ENCODE data around the gene PRIMA1.

- TF ChIP-seq CTCF (IDR thresholded peaks at IDR 0.05) (no peak), POLR2A (IDR thresholded peaks at IDR 0.05) (no peak)
Observed at GRCh38 chr14:93729993-93730392, 58.3 kb downstream of the PRIMA1 start.

Measured in esophagus squamous epithelium (tissue), 4 donors.